NCI-H524 (cell line): Measurements from ENCODE around the gene GAN.
"Not testable (repeated sequence)": the region's sequence is repeated elsewhere in the genome, so short reads cannot be mapped to it uniquely, and the experiment has no call there.

Experiments used
- DNase-seq, 2 experiments: peaks; one replicate each; lab custom pipeline; 2025; lab: John Stamatoyannopoulos, UW

GAN gene

GRCh38 chr16:81397879-81398520, 83.2 kb downstream of the GAN start:
- DNase-seq: no peak

- DNase-seq: no peak
Observed at GRCh38 chr16:81399909-81400308, 85.1 kb downstream of the GAN start.

GRCh38 chr16:81401035-81401950, 86.5 kb downstream of the GAN start:
- DNase-seq: peak; percentile 6 to 56

GRCh38 chr16:81403208-81403600, 88.4 kb downstream of the GAN start:
- DNase-seq: no peak

- DNase-seq: peak; percentile 52 to 77
Observed at GRCh38 chr16:81403601-81404391, 89.0 kb downstream of the GAN start.

GRCh38 chr16:81405002-81405401, 90.2 kb downstream of the GAN start:
- DNase-seq: not testable (repeated sequence)

GRCh38 chr16:81405702-81406113, 90.9 kb downstream of the GAN start:
- peak in 1 of 2 experiments; percentile 38 for DNase-seq

- no peak for DNase-seq
Observed at GRCh38 chr16:81408409-81408950, 93.7 kb downstream of the GAN start.

GRCh38 chr16:81409016-81409556, 94.3 kb downstream of the GAN start:
- DNase-seq: peak in 1 of 2 experiments; percentile 19

- peak; percentile 19 to 63 for DNase-seq
Observed at GRCh38 chr16:81410643-81411293, 96.0 kb downstream of the GAN start.

- no peak for DNase-seq
Observed at GRCh38 chr16:81413245-81413990, 98.7 kb downstream of the GAN start.

GRCh38 chr16:81415751-81416150, 101.0 kb downstream of the GAN start:
- DNase-seq: peak in 1 of 2 experiments; percentile 14

- DNase-seq: no peak
Observed at GRCh38 chr16:81416749-81417148, 102.0 kb downstream of the GAN start.

GRCh38 chr16:81417210-81417609, 102.4 kb downstream of the GAN start:
- DNase-seq: no peak

- DNase-seq: no peak
Observed at GRCh38 chr16:81419806-81420205, 105.0 kb downstream of the GAN start.

GRCh38 chr16:81421126-81421525, 106.4 kb downstream of the GAN start:
- no peak for DNase-seq

- no peak for DNase-seq
Observed at GRCh38 chr16:81421536-81421935, 106.8 kb downstream of the GAN start.

- DNase-seq: not testable (repeated sequence)
Observed at GRCh38 chr16:81422153-81422552, 107.4 kb downstream of the GAN start.

GRCh38 chr16:81424771-81425170, 110.0 kb downstream of the GAN start:
- no peak for DNase-seq

- peak; percentile 28 to 61 for DNase-seq
Observed at GRCh38 chr16:81427219-81427618, 112.5 kb downstream of the GAN start.
